BLaER1 treated with 17β-estradiol and CSF1 and Interleukin-3, amounts not matched to agents 10 nM and 100 nM (cell line): ENCODE results near the gene POGLUT2.

Experiments
- H3K27ac ChIP-seq, 11 experiments: shearing (Covaris generic); formaldehyde crosslinking; 2 replicates each; pipeline ENCODE4 v1.8.1; 2022
- H3K27me3 ChIP-seq, 11 experiments: shearing (Covaris generic); formaldehyde crosslinking; 2 replicates each; pipeline ENCODE4 v1.8.1; 2022
- H3K36me3 ChIP-seq, 11 experiments: shearing (Covaris generic); formaldehyde crosslinking; 2 replicates each; pipeline ENCODE4 v1.8.1; 2022
- H3K4me1 ChIP-seq, 10 experiments: shearing (Covaris generic); formaldehyde crosslinking; 2 replicates each; pipeline ENCODE4 v1.8.1; 2022
- H3K4me2 ChIP-seq, 11 experiments: shearing (Covaris generic); formaldehyde crosslinking; 2 replicates each; pipeline ENCODE4 v1.8.1; 2022
- H3K4me3 ChIP-seq, 10 experiments: shearing (Covaris generic); formaldehyde crosslinking; 2 replicates each; pipeline ENCODE4 v1.8.1; 2022
- H3K9ac ChIP-seq, 11 experiments: shearing (Covaris generic); formaldehyde crosslinking; 2 replicates each; pipeline ENCODE4 v1.8.1; 2022
- H3K9me3 ChIP-seq, 11 experiments: shearing (Covaris generic); formaldehyde crosslinking; replicated peaks in 1 of 11; 2 replicates each; pipeline ENCODE4 v1.8.1; 2022
- H4K20me1 ChIP-seq, 11 experiments: shearing (Covaris generic); formaldehyde crosslinking; 2 replicates each; pipeline ENCODE4 v1.8.1; 2022
- Cebpa-rat ChIP-seq, 11 experiments: shearing (Covaris generic); IDR thresholded peaks; 2 replicates each; pipeline ENCODE4 v1.8.1; 2022

POGLUT2 gene

GRCh38 chr13:102798581-102799425 lies at the start of gene POGLUT2, which contains the start of gene BIVM:
Gene POGLUT2, minus strand, starts transcription at chr13:102798976. Its CDS starts 306 bp downstream, at chr13:102798670.
Gene BIVM, plus strand, starts transcription at chr13:102799119. Its CDS starts 8,149 bp downstream, at chr13:102807268.
- H3K27me3 ChIP-seq = peaks cover 27 to 51% (median 43%) of the 10 kb centered on the region in 11 experiments
- H3K9me3 ChIP-seq = peaks cover 24 to 29% (median 25%) of the 10 kb centered on the region in 11 experiments
- H3K9ac ChIP-seq = peak within 1 kb of the TSS; percentile 67 to 83 (median 78); a peak in 21 of 22 replicates
- peak within 1 kb of the TSS; percentile 76 to 87 (median 83) for H3K4me2 ChIP-seq
- H4K20me1 ChIP-seq = no peaks in the 10 kb centered on the region
- no peak for TF ChIP-seq Cebpa-rat (IDR thresholded peaks at IDR 0.05)
- no peaks in the 10 kb centered on the region for H3K36me3 ChIP-seq
- H3K4me3 ChIP-seq = peak within 1 kb of the TSS; percentile 60 to 74 (median 67)
- H3K27ac ChIP-seq = peak within 1 kb of the TSS in 10 of 11 experiments; percentile 52 to 74 (median 64); a peak in 21 of 22 replicates
- H3K4me1 ChIP-seq = peaks cover 0 to 9% (median 0%) of the 10 kb centered on the region in 10 experiments; a peak in 4 of 20 replicates

GRCh38 chr13:102847272-102848234 lies 48.8 kb upstream of the POGLUT2 start:
- peaks cover 20 to 42% (median 36%) of the 10 kb centered on the region in 10 experiments for H3K4me1 ChIP-seq
- H3K9ac ChIP-seq = peak overlapping the region; percentile 91 to 99 (median 96)
- H3K36me3 ChIP-seq = peaks cover 3 to 19% (median 12%) of the 10 kb centered on the region in 11 experiments; a peak in 18 of 22 replicates
- H3K9me3 ChIP-seq = no peaks in the 10 kb centered on the region
- H3K4me2 ChIP-seq = peak overlapping the region; percentile 81 to 95 (median 89)
- TF ChIP-seq Cebpa-rat (IDR thresholded peaks at IDR 0.05) = no peak
- H3K27ac ChIP-seq = peak overlapping the region; percentile 87 to 99 (median 96)
- peak overlapping the region; percentile 81 to 99 (median 95) for H3K4me3 ChIP-seq
- peaks cover 8 to 48% (median 16%) of the 10 kb centered on the region in 11 experiments; a peak in 16 of 22 replicates for H4K20me1 ChIP-seq
- H3K27me3 ChIP-seq = no peaks in the 10 kb centered on the region

- Histone ChIP-seq H3K4me2 (peak overlapping the region; percentile 81 to 95 (median 89)), H3K27me3 (no peaks in the 10 kb centered on the region), H3K27ac (peak overlapping the region; percentile 87 to 99 (median 96)), H3K9me3 (no peaks in the 10 kb centered on the region), H4K20me1 (peaks cover 8 to 39% (median 16%) of the 10 kb centered on the region in 11 experiments; a peak in 16 of 22 replicates), H3K9ac (peak overlapping the region; percentile 91 to 99 (median 96)), H3K4me3 (peak overlapping the region; percentile 81 to 99 (median 95)), H3K36me3 (peaks cover 0 to 12% (median 7%) of the 10 kb centered on the region in 11 experiments; a peak in 6 of 22 replicates), H3K4me1 (peaks cover 20 to 41% (median 36%) of the 10 kb centered on the region in 10 experiments)
- 0 out of 22 replicates have a peak, but pooled peaks of 3 of the 11 experiments have one; percentile 7 to 25 (median 24) for TF ChIP-seq Cebpa-rat (IDR thresholded peaks at IDR 0.05)
Observed at GRCh38 chr13:102846261-102847015, 47.7 kb upstream of the POGLUT2 start.

- H3K36me3 ChIP-seq = peaks cover 0 to 12% (median 7%) of the 10 kb centered on the region in 11 experiments; a peak in 6 of 22 replicates
Observed at GRCh38 chr13:102845630-102846260, 47.0 kb upstream of the POGLUT2 start, which contains the start of gene ERCC5. Gene ERCC5, plus strand, starts transcription at chr13:102846032. Its CDS starts 235 bp downstream, at chr13:102846267.

GRCh38 chr13:102845289-102845629 lies 46.5 kb upstream of the POGLUT2 start:
- H3K4me3 ChIP-seq = peak overlapping the region; percentile 81 to 99 (median 95)
- H3K9ac ChIP-seq = peak overlapping the region; percentile 91 to 99 (median 96)
- H3K9me3 ChIP-seq = no peaks in the 10 kb centered on the region
- H3K4me1 ChIP-seq = peaks cover 17 to 36% (median 31%) of the 10 kb centered on the region in 10 experiments
- H3K27ac ChIP-seq = peak overlapping the region; percentile 87 to 99 (median 96)
- no peak for TF ChIP-seq Cebpa-rat (IDR thresholded peaks at IDR 0.05)
- H3K27me3 ChIP-seq = no peaks in the 10 kb centered on the region
- peak overlapping the region; percentile 75 to 94 (median 84) for H3K4me2 ChIP-seq
- peaks cover 4 to 27% (median 11%) of the 10 kb centered on the region in 11 experiments; a peak in 16 of 22 replicates for H4K20me1 ChIP-seq
- H3K36me3 ChIP-seq = peaks cover 0 to 12% (median 6%) of the 10 kb centered on the region in 11 experiments; a peak in 6 of 22 replicates

More at GRCh38 chr13:102845630-102846260, 47.0 kb upstream of the POGLUT2 start, which contains the start of gene ERCC5:
- Histone ChIP-seq H4K20me1 (peaks cover 7 to 32% (median 16%) of the 10 kb centered on the region in 11 experiments; a peak in 16 of 22 replicates), H3K9ac (peak within 1 kb of the TSS; percentile 91 to 99 (median 96)), H3K9me3 (no peaks in the 10 kb centered on the region), H3K4me2 (peak within 1 kb of the TSS; percentile 87 to 95 (median 89)), H3K27ac (peak within 1 kb of the TSS; percentile 87 to 99 (median 96)), H3K4me3 (peak within 1 kb of the TSS; percentile 81 to 99 (median 95)), H3K4me1 (peaks cover 20 to 41% (median 36%) of the 10 kb centered on the region in 10 experiments), H3K27me3 (no peaks in the 10 kb centered on the region)
- no peak for TF ChIP-seq Cebpa-rat (IDR thresholded peaks at IDR 0.05)

- Histone ChIP-seq H4K20me1 (no peaks in the 10 kb centered on the region), H3K4me3 (no peak overlapping the region), H3K27ac (no peak overlapping the region), H3K4me1 (peaks cover 0 to 2% (median 2%) of the 10 kb centered on the region in 10 experiments; a peak in 12 of 20 replicates), H3K9me3 (no peaks in the 10 kb centered on the region), H3K36me3 (peaks cover 0 to 8% (median 0%) of the 10 kb centered on the region in 11 experiments; a peak in 3 of 22 replicates), H3K9ac (no peak overlapping the region), H3K4me2 (no peak overlapping the region), H3K27me3 (no peaks in the 10 kb centered on the region)
- no peak for TF ChIP-seq Cebpa-rat (IDR thresholded peaks at IDR 0.05)
Observed at GRCh38 chr13:102839462-102839861, 40.7 kb upstream of the POGLUT2 start.

GRCh38 chr13:102838982-102839381 lies 40.2 kb upstream of the POGLUT2 start:
- no peaks in the 10 kb centered on the region for H4K20me1 ChIP-seq
- H3K9me3 ChIP-seq = no peaks in the 10 kb centered on the region
- H3K27ac ChIP-seq = no peak overlapping the region
- no peak for TF ChIP-seq Cebpa-rat (IDR thresholded peaks at IDR 0.05)
- H3K27me3 ChIP-seq = no peaks in the 10 kb centered on the region
- no peak overlapping the region for H3K4me2 ChIP-seq
- H3K36me3 ChIP-seq = peaks cover 0 to 8% (median 0%) of the 10 kb centered on the region in 11 experiments; a peak in 3 of 22 replicates
- H3K9ac ChIP-seq = no peak overlapping the region
- H3K4me1 ChIP-seq = no peaks in the 10 kb centered on the region
- no peak overlapping the region for H3K4me3 ChIP-seq
